ENCODE results near the gene NARF. TPM values are rescaled to one million over a fixed set of nuclear protein-coding genes. Genes with fewer than 3 reads are reported as not detected.

Gene NARF
- total RNA-seq, 1 donor from 2014 or later: 122 TPM

DNA sequence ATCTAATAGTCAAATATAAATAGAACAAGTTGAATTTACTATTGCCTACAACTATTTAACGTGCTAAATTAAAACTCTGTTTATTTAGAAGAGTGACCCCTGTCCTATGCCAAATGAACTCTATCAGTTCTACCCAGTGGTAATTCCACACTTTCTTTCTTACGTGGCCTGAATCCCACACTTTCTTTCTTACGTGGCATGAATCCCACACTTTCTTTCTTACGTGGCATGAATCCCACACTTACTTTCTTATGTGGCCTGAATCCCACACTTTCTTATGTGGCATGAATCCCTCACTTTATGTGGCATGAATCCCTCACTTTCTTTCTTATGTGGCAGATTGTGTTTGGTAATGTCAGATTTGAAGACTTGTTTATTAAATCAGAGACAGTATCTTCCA lies 67.2 kb downstream of the NARF start:
- no peaks in the 10 kb centered on the region for H3K36me3 Mint-ChIP-seq
- H3K27ac Mint-ChIP-seq: peak overlapping the region; percentile 40
- TF ChIP-seq, protein P1, sequence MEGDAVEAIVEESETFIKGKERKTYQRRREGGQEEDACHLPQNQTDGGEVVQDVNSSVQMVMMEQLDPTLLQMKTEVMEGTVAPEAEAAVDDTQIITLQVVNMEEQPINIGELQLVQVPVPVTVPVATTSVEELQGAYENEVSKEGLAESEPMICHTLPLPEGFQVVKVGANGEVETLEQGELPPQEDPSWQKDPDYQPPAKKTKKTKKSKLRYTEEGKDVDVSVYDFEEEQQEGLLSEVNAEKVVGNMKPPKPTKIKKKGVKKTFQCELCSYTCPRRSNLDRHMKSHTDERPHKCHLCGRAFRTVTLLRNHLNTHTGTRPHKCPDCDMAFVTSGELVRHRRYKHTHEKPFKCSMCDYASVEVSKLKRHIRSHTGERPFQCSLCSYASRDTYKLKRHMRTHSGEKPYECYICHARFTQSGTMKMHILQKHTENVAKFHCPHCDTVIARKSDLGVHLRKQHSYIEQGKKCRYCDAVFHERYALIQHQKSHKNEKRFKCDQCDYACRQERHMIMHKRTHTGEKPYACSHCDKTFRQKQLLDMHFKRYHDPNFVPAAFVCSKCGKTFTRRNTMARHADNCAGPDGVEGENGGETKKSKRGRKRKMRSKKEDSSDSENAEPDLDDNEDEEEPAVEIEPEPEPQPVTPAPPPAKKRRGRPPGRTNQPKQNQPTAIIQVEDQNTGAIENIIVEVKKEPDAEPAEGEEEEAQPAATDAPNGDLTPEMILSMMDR (IDR thresholded peaks at IDR 0.05; ENCODE audit: unreplicated experiment): no peak
- H3K9me3 Mint-ChIP-seq: no peaks in the 10 kb centered on the region
- H3K4me1 Mint-ChIP-seq: peaks cover 62% of the 10 kb centered on the region
- no peak for DNase-seq (ENCODE audit: low spot score in 2 of 2, unreplicated experiment in 2 of 2)
- no peak overlapping the region for H3K4me3 Mint-ChIP-seq
- H3K27me3 Mint-ChIP-seq (ENCODE audit: low read depth): no peaks in the 10 kb centered on the region

DNA sequence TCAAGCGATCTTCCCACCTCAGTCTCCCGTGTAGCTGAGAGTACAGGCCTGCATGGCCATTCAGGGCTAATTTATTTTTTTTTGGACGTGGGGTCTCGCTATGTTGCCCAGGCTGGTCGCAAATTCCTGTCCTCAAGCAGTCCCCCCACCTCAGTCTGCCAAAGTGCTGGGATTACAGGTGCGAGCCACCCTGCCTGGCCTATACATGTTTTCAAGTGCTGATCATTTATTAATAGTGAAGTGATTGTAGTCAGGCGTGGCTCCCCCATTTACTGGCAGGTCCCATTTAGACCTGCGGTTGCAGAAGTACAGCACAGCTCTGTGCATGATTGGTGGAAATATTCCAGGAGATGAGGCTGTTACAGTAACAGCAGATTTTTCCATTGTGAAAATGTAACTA lies 69.4 kb downstream of the NARF start:
- Mint-ChIP-seq H3K27me3 (ENCODE audit: low read depth) (no peaks in the 10 kb centered on the region), H3K36me3 (no peaks in the 10 kb centered on the region), H3K27ac (peak overlapping the region; percentile 88), H3K9me3 (no peaks in the 10 kb centered on the region), H3K4me3 (no peak overlapping the region), H3K4me1 (peaks cover 59% of the 10 kb centered on the region)
- DNase-seq (ENCODE audit: low spot score in 2 of 2, unreplicated experiment in 2 of 2): no peak
- TF ChIP-seq, protein P1 (IDR thresholded peaks at IDR 0.05; ENCODE audit: unreplicated experiment): no peak

DNA sequence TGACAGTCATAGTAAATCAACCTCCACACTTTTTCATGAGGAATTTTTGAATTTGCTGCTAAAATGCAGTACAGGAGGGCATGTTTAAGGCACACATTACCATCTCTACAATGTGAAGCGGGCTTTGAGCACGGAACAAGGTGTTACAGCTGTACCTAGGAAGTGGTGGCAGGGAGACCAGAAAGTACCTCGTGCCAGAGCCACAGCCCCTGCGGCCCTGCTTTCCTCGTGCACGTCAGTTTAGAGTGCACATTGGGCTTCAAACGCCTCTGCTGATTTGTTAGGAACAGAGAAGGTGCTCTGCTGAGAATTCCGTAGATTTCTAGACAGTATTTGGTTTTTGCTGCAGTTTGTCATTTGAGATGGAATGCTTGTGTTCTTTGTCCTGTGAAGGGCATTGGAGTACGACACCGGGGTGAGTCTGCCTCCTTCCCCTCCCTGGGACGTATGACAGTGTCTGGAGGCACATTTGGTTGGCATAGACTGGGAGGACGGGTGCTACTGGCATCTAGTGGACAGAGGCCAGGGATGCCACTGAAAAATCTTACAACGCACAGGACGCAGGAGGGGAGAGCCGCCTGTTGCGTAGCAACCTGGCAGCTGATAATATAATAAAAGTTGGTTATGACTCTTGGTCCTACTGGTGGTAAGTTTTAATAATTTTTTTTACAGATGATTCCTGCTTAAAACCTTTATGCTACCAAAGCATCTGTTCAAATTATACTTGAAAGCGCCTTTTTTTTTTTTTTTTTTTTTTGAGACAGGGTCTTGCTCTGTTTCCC lies 70.1 kb downstream of the NARF start:
- no peaks in the 10 kb centered on the region for H3K9me3 Mint-ChIP-seq
- H3K4me1 Mint-ChIP-seq: peaks cover 59% of the 10 kb centered on the region
- TF ChIP-seq, protein P1 (IDR thresholded peaks at IDR 0.05; ENCODE audit: unreplicated experiment): no peak
- no peaks in the 10 kb centered on the region for H3K27me3 Mint-ChIP-seq (ENCODE audit: low read depth)
- no peak for DNase-seq (ENCODE audit: low spot score in 2 of 2, unreplicated experiment in 2 of 2)
- no peak overlapping the region for H3K4me3 Mint-ChIP-seq
- peak overlapping the region; percentile 88 for H3K27ac Mint-ChIP-seq
- no peaks in the 10 kb centered on the region for H3K36me3 Mint-ChIP-seq

DNA sequence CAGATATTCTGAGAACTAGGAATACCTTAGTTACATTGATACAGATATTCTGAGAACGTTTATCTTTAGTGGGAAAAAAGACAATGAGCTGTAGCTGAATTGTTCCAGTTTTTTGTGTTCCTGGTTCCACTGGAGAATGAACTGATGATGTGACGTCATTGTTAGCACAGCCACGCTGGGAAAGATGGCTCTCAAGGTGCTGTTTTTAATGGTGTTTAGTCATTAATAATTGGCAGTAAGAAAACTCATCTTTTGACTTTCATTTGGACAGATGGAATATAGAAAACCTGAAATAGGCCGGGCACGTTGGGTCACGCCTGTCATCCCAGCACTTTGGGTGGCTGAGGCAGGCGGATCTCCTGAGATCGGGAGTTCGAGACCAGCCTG lies 71.4 kb downstream of the NARF start:
- H3K27me3 Mint-ChIP-seq (ENCODE audit: low read depth): no peaks in the 10 kb centered on the region
- H3K4me1 Mint-ChIP-seq: peaks cover 62% of the 10 kb centered on the region
- TF ChIP-seq, protein P1 (IDR thresholded peaks at IDR 0.05; ENCODE audit: unreplicated experiment): no peak
- no peak overlapping the region for H3K4me3 Mint-ChIP-seq
- peak overlapping the region; percentile 88 for H3K27ac Mint-ChIP-seq
- no peaks in the 10 kb centered on the region for H3K36me3 Mint-ChIP-seq
- DNase-seq (ENCODE audit: low spot score in 2 of 2, unreplicated experiment in 2 of 2): no peak
- no peaks in the 10 kb centered on the region for H3K9me3 Mint-ChIP-seq

DNA sequence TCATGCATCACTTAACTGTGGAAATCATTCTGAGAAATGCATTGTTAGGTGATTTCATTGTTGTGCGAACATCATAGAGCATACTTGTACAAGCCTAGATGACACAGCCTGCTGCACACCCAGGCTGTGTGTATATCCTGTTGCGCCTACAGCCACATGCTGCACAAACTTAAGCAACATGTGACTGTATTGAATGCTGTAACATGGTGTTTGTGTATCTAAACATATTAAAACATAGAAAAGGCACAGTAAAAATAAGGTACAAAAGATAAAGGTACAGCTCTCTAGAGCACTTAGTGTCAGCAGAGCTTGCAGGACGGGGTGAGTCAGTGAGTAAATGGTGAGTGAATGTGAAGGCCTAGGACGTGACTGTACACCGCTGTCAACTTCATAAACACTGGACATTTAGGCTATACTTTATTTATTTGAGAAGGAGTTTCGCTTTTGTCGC lies 72.9 kb downstream of the NARF start:
- no peaks in the 10 kb centered on the region for H3K9me3 Mint-ChIP-seq
- peak overlapping the region; percentile 85 for H3K27ac Mint-ChIP-seq
- DNase-seq (ENCODE audit: low spot score in 2 of 2, unreplicated experiment in 2 of 2): no peak

More for the DNA sequence above, 72.9 kb downstream of the NARF start:
- TF ChIP-seq, protein P1 (IDR thresholded peaks at IDR 0.05; ENCODE audit: unreplicated experiment): no peak
- H3K4me3 Mint-ChIP-seq: no peak overlapping the region
- H3K4me1 Mint-ChIP-seq: peaks cover 64% of the 10 kb centered on the region
- H3K27me3 Mint-ChIP-seq (ENCODE audit: low read depth): no peaks in the 10 kb centered on the region
- no peaks in the 10 kb centered on the region for H3K36me3 Mint-ChIP-seq
